Measurements from ENCODE around the gene NT5C3B. TPM values are rescaled to one million over a fixed set of nuclear protein-coding genes. Genes with fewer than 3 reads are reported as not detected.

NT5C3B gene
- total RNA-seq, 1 donor from 2014 or later: 106 TPM

DNA sequence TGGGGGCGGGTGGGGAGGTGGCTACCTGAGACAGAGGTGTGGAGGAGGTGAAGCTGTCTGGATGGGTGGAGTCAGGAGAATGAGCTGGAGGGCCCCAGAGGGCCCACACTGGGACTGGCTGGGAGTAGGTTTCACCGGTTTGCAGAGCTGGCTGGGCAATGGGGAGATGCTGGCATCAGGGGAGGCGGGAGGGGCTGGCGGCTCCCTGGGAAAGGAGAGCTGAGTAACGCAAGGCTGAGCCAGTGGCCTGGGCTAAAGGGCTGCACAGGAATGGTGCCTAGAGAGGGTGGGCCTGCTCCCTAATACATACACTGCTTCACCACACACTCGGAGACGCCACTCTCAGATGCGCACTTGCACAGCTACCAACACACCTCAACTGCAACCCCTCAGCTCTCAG lies 36.7 kb downstream of the NT5C3B start:
- Mint-ChIP-seq H3K36me3 (no peaks in the 10 kb centered on the region), H3K27ac (peak overlapping the region; percentile 30), H3K4me3 (no peak overlapping the region), H3K4me1 (peaks cover 20% of the 10 kb centered on the region), H3K27me3 (ENCODE audit: insufficient read depth, low read depth) (peaks cover 10% of the 10 kb centered on the region), H3K9me3 (no peaks in the 10 kb centered on the region)
- Histone ChIP-seq H3K36me3 (no peaks in the 10 kb centered on the region), H3K9me3 (ENCODE audit: low read depth) (no peaks in the 10 kb centered on the region), H3F3A (ENCODE audit: low read depth) (peaks cover 7% of the 10 kb centered on the region), H3K27me3 (no peaks in the 10 kb centered on the region), H3K4me1 (peaks cover 13% of the 10 kb centered on the region), H2AFZ (replicated peaks) (no peak overlapping the region), H3K4me2 (no peak overlapping the region), H4K20me1 (ENCODE audit: low read depth) (no peaks in the 10 kb centered on the region), H3K79me2 (ENCODE audit: low read depth) (no peaks in the 10 kb centered on the region), H3K27ac (no peak overlapping the region), H3K4me3 (no peak overlapping the region), H3K9ac (no peak overlapping the region)
- no peak for TF ChIP-seq EZH2phosphoT487 (IDR thresholded peaks at IDR 0.05)
- no peak for TF ChIP-seq EZH2 (IDR thresholded peaks at IDR 0.05)
- TF ChIP-seq, protein P1, sequence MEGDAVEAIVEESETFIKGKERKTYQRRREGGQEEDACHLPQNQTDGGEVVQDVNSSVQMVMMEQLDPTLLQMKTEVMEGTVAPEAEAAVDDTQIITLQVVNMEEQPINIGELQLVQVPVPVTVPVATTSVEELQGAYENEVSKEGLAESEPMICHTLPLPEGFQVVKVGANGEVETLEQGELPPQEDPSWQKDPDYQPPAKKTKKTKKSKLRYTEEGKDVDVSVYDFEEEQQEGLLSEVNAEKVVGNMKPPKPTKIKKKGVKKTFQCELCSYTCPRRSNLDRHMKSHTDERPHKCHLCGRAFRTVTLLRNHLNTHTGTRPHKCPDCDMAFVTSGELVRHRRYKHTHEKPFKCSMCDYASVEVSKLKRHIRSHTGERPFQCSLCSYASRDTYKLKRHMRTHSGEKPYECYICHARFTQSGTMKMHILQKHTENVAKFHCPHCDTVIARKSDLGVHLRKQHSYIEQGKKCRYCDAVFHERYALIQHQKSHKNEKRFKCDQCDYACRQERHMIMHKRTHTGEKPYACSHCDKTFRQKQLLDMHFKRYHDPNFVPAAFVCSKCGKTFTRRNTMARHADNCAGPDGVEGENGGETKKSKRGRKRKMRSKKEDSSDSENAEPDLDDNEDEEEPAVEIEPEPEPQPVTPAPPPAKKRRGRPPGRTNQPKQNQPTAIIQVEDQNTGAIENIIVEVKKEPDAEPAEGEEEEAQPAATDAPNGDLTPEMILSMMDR (IDR thresholded peaks at IDR 0.05): no peak
- no peak for DNase-seq (ENCODE audit: low spot score)

DNA sequence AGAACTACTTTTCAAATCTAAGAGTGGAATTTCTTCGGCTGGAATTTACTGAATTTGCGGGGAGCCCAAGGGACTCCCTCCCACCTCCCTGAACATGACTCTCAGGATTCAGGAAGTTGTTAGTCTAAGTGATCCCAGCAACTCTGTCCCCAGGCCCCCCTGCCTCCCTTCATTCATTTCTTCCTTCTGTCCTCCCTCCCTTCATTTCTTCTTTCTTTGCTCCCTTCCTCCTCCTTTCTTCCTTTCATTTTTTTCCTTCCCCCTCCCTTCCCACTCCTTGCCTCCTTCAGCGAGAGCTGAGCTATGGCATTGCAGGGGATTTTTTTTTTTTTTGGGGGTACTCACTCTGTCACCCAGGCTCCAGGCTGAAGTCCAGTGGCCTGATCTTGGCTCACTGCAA lies 38.7 kb downstream of the NT5C3B start:
- DNase-seq (ENCODE audit: low spot score): no peak
- H3K4me1 Mint-ChIP-seq: peaks cover 38% of the 10 kb centered on the region
- no peaks in the 10 kb centered on the region for H3K36me3 Mint-ChIP-seq
- no peak overlapping the region for H3K27ac Mint-ChIP-seq
- TF ChIP-seq EZH2 (IDR thresholded peaks at IDR 0.05): no peak
- TF ChIP-seq, protein P1 (IDR thresholded peaks at IDR 0.05): no peak
- TF ChIP-seq EZH2phosphoT487 (IDR thresholded peaks at IDR 0.05): no peak
- Histone ChIP-seq H3K9ac (no peak overlapping the region), H3K4me3 (no peak overlapping the region), H3K36me3 (no peaks in the 10 kb centered on the region), H4K20me1 (ENCODE audit: low read depth) (no peaks in the 10 kb centered on the region), H3K27ac (no peak overlapping the region), H2AFZ (replicated peaks) (no peak overlapping the region), H3F3A (ENCODE audit: low read depth) (peaks cover 20% of the 10 kb centered on the region), H3K27me3 (no peaks in the 10 kb centered on the region), H3K4me2 (no peak overlapping the region), H3K79me2 (ENCODE audit: low read depth) (no peaks in the 10 kb centered on the region), H3K9me3 (ENCODE audit: low read depth) (no peaks in the 10 kb centered on the region), H3K4me1 (peaks cover 32% of the 10 kb centered on the region)
- no peaks in the 10 kb centered on the region for H3K9me3 Mint-ChIP-seq
- peaks cover 9% of the 10 kb centered on the region for H3K27me3 Mint-ChIP-seq (ENCODE audit: insufficient read depth, low read depth)
- no peak overlapping the region for H3K4me3 Mint-ChIP-seq

DNA sequence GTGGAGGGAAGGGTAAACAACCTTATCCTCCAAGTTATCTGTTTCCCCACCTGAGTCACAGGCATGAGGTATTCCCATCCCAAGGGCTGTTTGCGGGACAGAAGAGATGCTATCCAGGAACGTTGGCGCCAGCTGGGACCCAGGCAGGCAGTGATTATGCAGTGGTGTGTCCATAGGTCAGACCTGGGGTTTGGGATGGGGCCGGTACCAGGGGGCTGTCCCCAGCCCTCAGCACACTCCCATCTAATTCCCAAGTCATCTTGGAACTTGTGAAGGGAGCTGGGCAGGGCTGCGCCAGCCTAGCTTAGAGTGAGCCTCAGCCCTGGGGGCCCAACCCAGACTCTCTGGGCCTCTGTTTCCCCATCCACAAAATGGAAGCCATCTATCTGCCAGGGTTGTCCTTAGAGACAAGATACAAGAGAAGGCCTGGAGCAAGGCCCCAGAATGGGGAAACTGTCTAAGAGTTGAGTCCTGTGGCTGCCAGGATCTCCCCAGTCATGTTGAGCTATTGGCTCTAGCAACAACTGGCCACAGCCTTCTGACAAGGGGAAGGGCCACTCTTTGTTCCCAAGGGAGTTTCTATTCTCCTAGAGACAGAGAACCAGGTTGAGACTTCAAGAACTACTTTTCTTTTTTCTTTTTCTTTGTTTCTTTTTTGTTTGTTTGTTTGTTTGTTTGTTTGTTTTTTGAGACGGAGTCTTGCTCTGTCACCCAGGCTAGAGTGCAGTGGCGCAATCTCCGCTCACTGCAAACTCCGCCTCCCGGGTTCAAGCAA lies 39.7 kb downstream of the NT5C3B start:
- H3K9me3 Mint-ChIP-seq: no peaks in the 10 kb centered on the region
- Histone ChIP-seq H3K9me3 (ENCODE audit: low read depth) (no peaks in the 10 kb centered on the region), H3F3A (ENCODE audit: low read depth) (peaks cover 18% of the 10 kb centered on the region), H3K27me3 (no peaks in the 10 kb centered on the region), H3K9ac (no peak overlapping the region), H3K4me1 (peaks cover 30% of the 10 kb centered on the region), H4K20me1 (ENCODE audit: low read depth) (no peaks in the 10 kb centered on the region), H3K4me2 (no peak overlapping the region), H3K27ac (no peak overlapping the region), H3K4me3 (no peak overlapping the region), H2AFZ (replicated peaks) (no peak overlapping the region), H3K79me2 (ENCODE audit: low read depth) (no peaks in the 10 kb centered on the region), H3K36me3 (no peaks in the 10 kb centered on the region)
- H3K4me3 Mint-ChIP-seq: no peak overlapping the region
- H3K4me1 Mint-ChIP-seq: peaks cover 38% of the 10 kb centered on the region
- DNase-seq (ENCODE audit: low spot score): no peak
- TF ChIP-seq EZH2phosphoT487 (IDR thresholded peaks at IDR 0.05): no peak
- TF ChIP-seq EZH2 (IDR thresholded peaks at IDR 0.05): no peak
- TF ChIP-seq, protein P1 (IDR thresholded peaks at IDR 0.05): no peak
- H3K36me3 Mint-ChIP-seq: no peaks in the 10 kb centered on the region
- no peak overlapping the region for H3K27ac Mint-ChIP-seq
- H3K27me3 Mint-ChIP-seq (ENCODE audit: insufficient read depth, low read depth): peaks cover 9% of the 10 kb centered on the region

All from neural progenitor cell (in vitro differentiated cells).